ENCODE results near the gene SUV39H1. TPM values are rescaled to one million over a fixed set of nuclear protein-coding genes. Genes with fewer than 3 reads are reported as not detected.
"Not testable (repeated sequence)": the region's sequence is repeated elsewhere in the genome, so short reads cannot be mapped to it uniquely, and the experiment has no call there.

The SUV39H1 gene
- total RNA-seq, 2 donors from 2014 or later = 7.8 to 10.6 TPM

DNA sequence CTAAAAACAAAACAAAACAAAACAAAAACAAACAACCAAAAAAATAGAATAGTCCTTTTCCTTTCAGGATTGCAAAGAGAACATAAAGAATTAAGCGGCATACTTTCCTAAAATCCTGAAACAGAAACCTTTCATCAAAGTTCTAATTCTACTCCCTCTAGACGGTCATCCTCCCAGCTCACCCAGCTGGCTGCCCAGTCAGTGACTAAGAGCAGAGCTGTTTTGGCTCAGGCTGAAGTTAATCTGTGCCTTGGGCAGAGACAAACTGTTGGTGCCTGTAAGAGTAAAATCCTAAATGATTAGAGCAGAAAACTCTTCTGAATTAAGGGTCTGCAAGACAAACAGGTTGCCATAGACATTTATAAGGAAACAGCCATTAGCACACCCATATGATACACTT lies 30.5 kb upstream of the SUV39H1 start:
- Histone ChIP-seq H3K9me3 (ENCODE audit: control insufficient read depth, low read length) (no peaks in the 10 kb centered on the region), H3K36me3 (ENCODE audit: control insufficient read depth, insufficient read depth, low read length) (no peaks in the 10 kb centered on the region), H3K4me1 (ENCODE audit: control insufficient read depth, insufficient read depth, low read length) (no peaks in the 10 kb centered on the region), H3K9ac (ENCODE audit: extremely low read depth, low read length, poor library complexity, severe bottlenecking) (no peak overlapping the region), H3K4me3 (ENCODE audit: low read length) (no peak overlapping the region), H3K27ac (ENCODE audit: low read depth, low read length) (no peak overlapping the region), H3K27me3 (ENCODE audit: control insufficient read depth, insufficient read depth, low read length, poor library complexity, severe bottlenecking) (no peaks in the 10 kb centered on the region)
- whole genome bisulfite sequencing, 2 experiments (ENCODE audit: insufficient coverage in 1 of 2, insufficient read length in 1 of 2) = 71% methylated on average over 2 of the region's 2 CpGs; no CpG with 5 or more reads in 1 of the 2 experiments
- peaks cover under 1% of the 10 kb centered on the region for H3K27me3 Mint-ChIP-seq (ENCODE audit: insufficient read depth)
- no peaks in the 10 kb centered on the region for H3K36me3 Mint-ChIP-seq (ENCODE audit: low read depth)
- H3K4me1 Mint-ChIP-seq = no peaks in the 10 kb centered on the region
- H3K9me3 Mint-ChIP-seq = peaks cover 53% of the 10 kb centered on the region
- no peak overlapping the region for H3K4me3 Mint-ChIP-seq
- H3K27ac Mint-ChIP-seq = no peak overlapping the region
- no peak for DNase-seq
- TF ChIP-seq, protein P1, sequence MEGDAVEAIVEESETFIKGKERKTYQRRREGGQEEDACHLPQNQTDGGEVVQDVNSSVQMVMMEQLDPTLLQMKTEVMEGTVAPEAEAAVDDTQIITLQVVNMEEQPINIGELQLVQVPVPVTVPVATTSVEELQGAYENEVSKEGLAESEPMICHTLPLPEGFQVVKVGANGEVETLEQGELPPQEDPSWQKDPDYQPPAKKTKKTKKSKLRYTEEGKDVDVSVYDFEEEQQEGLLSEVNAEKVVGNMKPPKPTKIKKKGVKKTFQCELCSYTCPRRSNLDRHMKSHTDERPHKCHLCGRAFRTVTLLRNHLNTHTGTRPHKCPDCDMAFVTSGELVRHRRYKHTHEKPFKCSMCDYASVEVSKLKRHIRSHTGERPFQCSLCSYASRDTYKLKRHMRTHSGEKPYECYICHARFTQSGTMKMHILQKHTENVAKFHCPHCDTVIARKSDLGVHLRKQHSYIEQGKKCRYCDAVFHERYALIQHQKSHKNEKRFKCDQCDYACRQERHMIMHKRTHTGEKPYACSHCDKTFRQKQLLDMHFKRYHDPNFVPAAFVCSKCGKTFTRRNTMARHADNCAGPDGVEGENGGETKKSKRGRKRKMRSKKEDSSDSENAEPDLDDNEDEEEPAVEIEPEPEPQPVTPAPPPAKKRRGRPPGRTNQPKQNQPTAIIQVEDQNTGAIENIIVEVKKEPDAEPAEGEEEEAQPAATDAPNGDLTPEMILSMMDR (conservative IDR thresholded peaks at IDR 0.05) = no peak

DNA sequence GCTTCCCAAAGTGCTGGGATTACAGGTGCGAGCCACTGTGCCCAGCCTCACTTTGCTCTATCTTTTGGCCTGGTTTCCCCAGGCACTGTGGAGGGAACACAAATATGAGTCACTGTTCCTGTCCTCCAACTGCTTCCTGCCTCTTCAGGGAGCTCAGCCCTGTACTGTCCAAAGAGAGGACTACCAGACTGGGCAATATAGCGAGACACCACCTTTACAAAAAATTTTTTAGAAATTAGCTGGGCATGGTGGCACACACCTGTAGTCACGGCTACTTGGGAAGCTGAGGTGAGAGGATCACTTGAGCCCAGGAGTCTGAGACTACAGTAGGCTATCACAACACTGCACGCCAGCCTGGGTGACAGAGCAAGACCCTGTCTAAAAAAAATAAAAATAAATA lies 29.9 kb upstream of the SUV39H1 start:
- H3K9me3 Mint-ChIP-seq = peaks cover 48% of the 10 kb centered on the region

DNA sequence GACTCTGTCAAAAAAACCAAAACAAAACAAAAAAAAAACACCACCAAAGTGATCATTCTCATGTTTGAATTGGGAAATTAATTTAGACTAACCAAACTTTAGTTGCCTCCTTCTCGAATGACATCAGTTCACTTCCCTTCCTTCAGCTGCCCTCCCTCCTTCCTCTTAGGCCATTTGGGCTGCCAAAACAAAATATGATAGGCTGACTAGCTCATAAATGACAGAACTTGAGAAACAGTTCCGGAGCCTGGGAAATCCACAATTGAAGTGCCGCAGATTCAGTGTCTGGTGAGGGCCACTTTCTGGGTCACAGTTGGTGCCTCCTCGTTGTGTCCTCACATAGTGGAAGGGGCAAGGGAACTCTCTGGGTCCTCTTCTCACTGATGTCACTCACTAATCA lies 29.0 kb upstream of the SUV39H1 start:
- Histone ChIP-seq H3K9ac (ENCODE audit: extremely low read depth, low read length, poor library complexity, severe bottlenecking) (no peak overlapping the region), H3K27me3 (ENCODE audit: control insufficient read depth, insufficient read depth, low read length, poor library complexity, severe bottlenecking) (no peaks in the 10 kb centered on the region), H3K9me3 (ENCODE audit: control insufficient read depth, low read length) (no peaks in the 10 kb centered on the region), H3K27ac (ENCODE audit: low read depth, low read length) (no peak overlapping the region), H3K36me3 (ENCODE audit: control insufficient read depth, insufficient read depth, low read length) (no peaks in the 10 kb centered on the region), H3K4me1 (ENCODE audit: control insufficient read depth, insufficient read depth, low read length) (no peaks in the 10 kb centered on the region), H3K4me3 (ENCODE audit: low read length) (no peak overlapping the region)
- Mint-ChIP-seq H3K27ac (no peak overlapping the region), H3K4me1 (no peaks in the 10 kb centered on the region), H3K4me3 (no peak overlapping the region), H3K36me3 (ENCODE audit: low read depth) (no peaks in the 10 kb centered on the region), H3K9me3 (peaks cover 51% of the 10 kb centered on the region), H3K27me3 (ENCODE audit: insufficient read depth) (no peaks in the 10 kb centered on the region)
- no peak for DNase-seq
- WGBS, 2 experiments (ENCODE audit: insufficient coverage in 1 of 2, insufficient read length in 1 of 2) = 96 to 100% methylated on average over 3 to 4 of the region's 4 CpGs
- TF ChIP-seq, protein P1 (conservative IDR thresholded peaks at IDR 0.05) = no peak

More for the DNA sequence above, 29.9 kb upstream of the SUV39H1 start:
- TF ChIP-seq, protein P1 (conservative IDR thresholded peaks at IDR 0.05) = no peak
- H3K27ac Mint-ChIP-seq = no peak overlapping the region
- H3K36me3 Mint-ChIP-seq (ENCODE audit: low read depth) = no peaks in the 10 kb centered on the region
- 88 to 100% methylated on average over 3 of the region's 4 CpGs for WGBS, 2 experiments (ENCODE audit: insufficient coverage in 1 of 2, insufficient read length in 1 of 2)
- Histone ChIP-seq H3K27me3 (ENCODE audit: control insufficient read depth, insufficient read depth, low read length, poor library complexity, severe bottlenecking) (no peaks in the 10 kb centered on the region), H3K4me1 (ENCODE audit: control insufficient read depth, insufficient read depth, low read length) (no peaks in the 10 kb centered on the region), H3K4me3 (ENCODE audit: low read length) (no peak overlapping the region), H3K9me3 (ENCODE audit: control insufficient read depth, low read length) (no peaks in the 10 kb centered on the region), H3K27ac (ENCODE audit: low read depth, low read length) (no peak overlapping the region), H3K36me3 (ENCODE audit: control insufficient read depth, insufficient read depth, low read length) (no peaks in the 10 kb centered on the region), H3K9ac (ENCODE audit: extremely low read depth, low read length, poor library complexity, severe bottlenecking) (no peak overlapping the region)
- H3K4me1 Mint-ChIP-seq = no peaks in the 10 kb centered on the region
- H3K27me3 Mint-ChIP-seq (ENCODE audit: insufficient read depth) = no peaks in the 10 kb centered on the region
- no peak for DNase-seq
- H3K4me3 Mint-ChIP-seq = no peak overlapping the region

DNA sequence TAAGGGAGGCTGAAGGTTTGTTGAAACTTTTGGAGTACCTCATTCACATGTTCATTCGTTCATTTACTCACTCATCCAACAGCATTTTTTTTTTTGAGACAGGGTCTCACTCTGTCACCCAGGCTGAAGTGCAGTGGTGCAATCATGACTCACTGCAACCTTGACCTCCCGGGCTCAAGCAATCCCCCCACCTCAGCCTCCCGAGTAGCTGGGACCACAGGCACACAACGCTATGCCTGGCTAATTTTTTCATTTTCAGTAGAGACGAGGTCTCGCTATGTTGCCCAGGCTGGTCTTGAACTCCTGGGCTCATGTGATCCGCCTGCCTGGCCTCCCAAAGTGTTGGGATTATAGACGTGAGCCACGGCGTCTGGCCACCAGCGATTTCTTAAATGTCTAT lies 28.3 kb upstream of the SUV39H1 start:
- not testable (repeated sequence) for DNase-seq; H3K36me3 ChIP-seq (ENCODE audit: control insufficient read depth, insufficient read depth, low read length); H3K9me3 ChIP-seq (ENCODE audit: control insufficient read depth, low read length); H3K4me3 Mint-ChIP-seq; H3K4me3 ChIP-seq (ENCODE audit: low read length); H3K27ac ChIP-seq (ENCODE audit: low read depth, low read length); H3K4me1 ChIP-seq (ENCODE audit: control insufficient read depth, insufficient read depth, low read length); H3K27ac Mint-ChIP-seq; H3K27me3 ChIP-seq (ENCODE audit: control insufficient read depth, insufficient read depth, low read length, poor library complexity, severe bottlenecking); H3K36me3 Mint-ChIP-seq (ENCODE audit: low read depth); H3K4me1 Mint-ChIP-seq; H3K27me3 Mint-ChIP-seq (ENCODE audit: insufficient read depth); H3K9ac ChIP-seq (ENCODE audit: extremely low read depth, low read length, poor library complexity, severe bottlenecking)
- H3K9me3 Mint-ChIP-seq = peaks cover 46% of the 10 kb centered on the region
- 82 to 93% methylated on average over 8 to 11 of the region's 11 CpGs for WGBS, 2 experiments (ENCODE audit: insufficient coverage in 1 of 2, insufficient read length in 1 of 2)
